AG09319 (cell line): Measurements from ENCODE around the gene DLGAP1.

Experiments used
- DNase-seq: peaks from one replicate; pipeline ENCODE4 v3.0.0-alpha.2; 2010; ENCODE audit warnings: low read depth; ENCODE audit errors: extremely low read depth
- CTCF ChIP-seq: IDR thresholded peaks from 2 replicates; pipeline ENCODE4 v1.5.1; 2011; ENCODE audit warnings: low read depth, mild to moderate bottlenecking, inconsistent platforms, low read length, moderate library complexity

DLGAP1 gene

GRCh38 chr18:3679241-3679640 lies 775.9 kb downstream of the DLGAP1 start:
- DNase-seq = no peak
- TF ChIP-seq CTCF = no peak

- no peak for TF ChIP-seq CTCF
- DNase-seq = no peak
These were observed 779.1 kb downstream of the DLGAP1 start for GRCh38 chr18:3675994-3676393.

- TF ChIP-seq CTCF = no peak
- DNase-seq = no peak
These were observed 779.7 kb downstream of the DLGAP1 start for GRCh38 chr18:3675446-3675845.

GRCh38 chr18:3671176-3671575 lies 783.9 kb downstream of the DLGAP1 start:
- no peak for TF ChIP-seq CTCF
- DNase-seq = no peak

- TF ChIP-seq CTCF = no peak
These were observed 785.7 kb downstream of the DLGAP1 start for GRCh38 chr18:3669376-3669775.

GRCh38 chr18:3667255-3668137 lies 787.6 kb downstream of the DLGAP1 start:
- no peak for DNase-seq
- no peak for TF ChIP-seq CTCF

More at GRCh38 chr18:3669376-3669775, 785.7 kb downstream of the DLGAP1 start:
- no peak for DNase-seq

- no peak for DNase-seq
- TF ChIP-seq CTCF = no peak
These were observed 788.4 kb downstream of the DLGAP1 start for GRCh38 chr18:3666526-3667254.
